Stimulated activated CD8-positive, alpha-beta memory T cell treated with anti-CD3 and anti-CD28 coated beads, Interleukin-15, amount 100 ng/mL, for 24 hours (primary cell): ENCODE results near the gene PRDX3.

Experiments used
- DNase-seq: peaks from one replicate; pipeline ENCODE4 v3.0.0-alpha.2; 2020; ENCODE audit warnings: low read depth

PRDX3 gene

GRCh38 chr10:119129721-119130120, 48.9 kb downstream of the PRDX3 start:
- no peak for DNase-seq

GRCh38 chr10:119125942-119126341, 52.7 kb downstream of the PRDX3 start:
- DNase-seq: no peak

- no peak for DNase-seq
Measured at GRCh38 chr10:119120875-119121274, 57.7 kb downstream of the PRDX3 start.

GRCh38 chr10:119120413-119120867, 58.2 kb downstream of the PRDX3 start:
- no peak for DNase-seq

- DNase-seq: no peak
Measured at GRCh38 chr10:119119400-119119799, 59.2 kb downstream of the PRDX3 start.

- DNase-seq: no peak
Measured at GRCh38 chr10:119118231-119118630, 60.4 kb downstream of the PRDX3 start.
